Fibroblast of lung (primary cell): Measurements from ENCODE around the gene SHANK3.

Source experiments
- CTCF ChIP-seq, 2 donors: IDR thresholded peaks in 1 of 2; conservative IDR thresholded peaks in 1 of 2; 1 replicate in 1 of 2; 2 replicates in 1 of 2; pipeline ENCODE4 v1.5.1; 2011 to 2012; ENCODE audit warnings: low read length in 2 of 2, control low read depth in 1 of 2, inconsistent platforms in 1 of 2, low read depth in 1 of 2, mild to moderate bottlenecking in 1 of 2
- EZH2 ChIP-seq: IDR thresholded peaks from 2 replicates; pipeline ENCODE4 v1.5.1; 2012; ENCODE audit warnings: low read length, control low read depth, mild to moderate bottlenecking; ENCODE audit errors: missing control alignments

GRCh38 chr22:50705219-50705691, 32.6 kb downstream of the SHANK3 start:
- TF ChIP-seq CTCF (conservative IDR thresholded peaks at IDR 0.05 in 1 of 2, IDR thresholded peaks at IDR 0.05 in 1 of 2; ENCODE audit: low read depth in 1 of 2, low read length in 2 of 2) (no peak), EZH2 (no peak)
